PC-9 (cell line): ENCODE measurements around the gene GCK. TPM values are rescaled to one million over a fixed set of nuclear protein-coding genes. Genes with fewer than 3 reads are reported as not detected.

ENCODE experiments used
- BruUV-seq: library from RNA; stranded (reverse); fragments of 400-500 nt; replicated peaks from 2 replicates; lab custom pipeline; 2021; lab: Mats Ljungman, UMichigan
- CTCF ChIA-PET: fragments of 300-600 bp; sonication (Branson Sonifier 250); formaldehyde crosslinking; loops from one replicate; lab custom pipeline; 2022; ENCODE audit warnings: antibody characterized with exemption; lab: Charles Lee
- POLR2A ChIA-PET: fragments of 300-600 bp; sonication (Branson Sonifier 250); formaldehyde crosslinking; loops from one replicate; lab custom pipeline; 2022; ENCODE audit warnings: antibody characterized with exemption; ENCODE audit not compliant: unreplicated experiment; lab: Charles Lee
- DNase-seq, 2 experiments: peaks; one replicate each; pipeline versions ENCODE4 v3.0.0 to v3.0.0-alpha.2; 2015 to 2022; ENCODE audit warnings: mixed read lengths in 1 of 2
- H2AFZ ChIP-seq: fragments of 200-600 bp; sonication (generic); 2 replicates; pipeline ENCODE4 v1.8.1; 2017; ENCODE audit warnings: antibody characterized with exemption
- H3F3A ChIP-seq: fragments of 200-600 bp; sonication (generic); 2 replicates; pipeline ENCODE4 v1.8.1; 2017; ENCODE audit warnings: antibody characterized with exemption, mild to moderate bottlenecking, low read depth; ENCODE audit not compliant: insufficient read depth
- H3K27ac ChIP-seq: fragments of 200-600 bp; sonication (generic); 2 replicates; pipeline ENCODE4 v1.6.1; 2016; ENCODE audit warnings: mixed run types
- H3K27me3 ChIP-seq: fragments of 200-600 bp; sonication (generic); 2 replicates; pipeline ENCODE4 v1.6.1; 2016; ENCODE audit warnings: low read depth, mixed run types; ENCODE audit not compliant: insufficient read depth
- H3K36me3 ChIP-seq: fragments of 200-600 bp; sonication (generic); 2 replicates; pipeline ENCODE4 v1.6.1; 2016; ENCODE audit warnings: low read depth, mixed run types
- H3K4me1 ChIP-seq: fragments of 200-600 bp; sonication (generic); replicated peaks from 2 replicates; pipeline ENCODE4 v1.6.1; 2016; ENCODE audit warnings: mixed run types; ENCODE audit not compliant: insufficient read depth
- H3K4me2 ChIP-seq: fragments of 200-600 bp; sonication (generic); 2 replicates; pipeline ENCODE4 v1.6.1; 2017; ENCODE audit warnings: mixed run types
- H3K4me3 ChIP-seq: fragments of 200-600 bp; sonication (generic); 2 replicates; pipeline ENCODE4 v1.6.1; 2016; ENCODE audit warnings: mixed run types
- H3K79me2 ChIP-seq: fragments of 200-600 bp; sonication (generic); 2 replicates; pipeline ENCODE4 v1.6.1; 2017; ENCODE audit warnings: low read depth, mixed run types
- H3K9me2 ChIP-seq: fragments of 200-600 bp; sonication (generic); 2 replicates; pipeline ENCODE4 v1.8.1; 2017; ENCODE audit warnings: mild to moderate bottlenecking; ENCODE audit not compliant: insufficient read depth
- H3K9me3 ChIP-seq: fragments of 200-600 bp; sonication (generic); 2 replicates; pipeline ENCODE4 v1.8.1; 2016; ENCODE audit warnings: low read depth; ENCODE audit not compliant: insufficient read depth
- H4K20me1 ChIP-seq: fragments of 200-600 bp; sonication (generic); 2 replicates; pipeline ENCODE4 v1.8.1; 2017; ENCODE audit not compliant: insufficient read depth
- EZH2 ChIP-seq: fragments of 200-600 bp; sonication (generic); IDR thresholded peaks from 2 replicates; pipeline ENCODE4 v1.8.0; 2017; ENCODE audit warnings: antibody characterized with exemption, low read depth
- intact Hi-C: fragments of 100-400 bp; cut with micrococcal nuclease; formaldehyde crosslinking; loops from one replicate; pipeline ENCODE4 v1.10.0; 2022; ENCODE audit not compliant: unreplicated experiment
- total RNA-seq: library from RNA; stranded (reverse); gene quantifications from 2 replicates; pipeline ENCODE4 v1.2.3, GENCODE V29; 2021
- TF ChIP-seq, protein P1 (sequence below): fragments of 200-600 bp; sonication (generic); conservative IDR thresholded peaks from 2 replicates; pipeline ENCODE4 v1.6.1; 2017; ENCODE audit warnings: mixed run types, antibody characterized with exemption, mild to moderate bottlenecking, moderate library complexity

The GCK gene
- total RNA-seq, 1 experiment from 2014 or later, result not detected

DNA sequence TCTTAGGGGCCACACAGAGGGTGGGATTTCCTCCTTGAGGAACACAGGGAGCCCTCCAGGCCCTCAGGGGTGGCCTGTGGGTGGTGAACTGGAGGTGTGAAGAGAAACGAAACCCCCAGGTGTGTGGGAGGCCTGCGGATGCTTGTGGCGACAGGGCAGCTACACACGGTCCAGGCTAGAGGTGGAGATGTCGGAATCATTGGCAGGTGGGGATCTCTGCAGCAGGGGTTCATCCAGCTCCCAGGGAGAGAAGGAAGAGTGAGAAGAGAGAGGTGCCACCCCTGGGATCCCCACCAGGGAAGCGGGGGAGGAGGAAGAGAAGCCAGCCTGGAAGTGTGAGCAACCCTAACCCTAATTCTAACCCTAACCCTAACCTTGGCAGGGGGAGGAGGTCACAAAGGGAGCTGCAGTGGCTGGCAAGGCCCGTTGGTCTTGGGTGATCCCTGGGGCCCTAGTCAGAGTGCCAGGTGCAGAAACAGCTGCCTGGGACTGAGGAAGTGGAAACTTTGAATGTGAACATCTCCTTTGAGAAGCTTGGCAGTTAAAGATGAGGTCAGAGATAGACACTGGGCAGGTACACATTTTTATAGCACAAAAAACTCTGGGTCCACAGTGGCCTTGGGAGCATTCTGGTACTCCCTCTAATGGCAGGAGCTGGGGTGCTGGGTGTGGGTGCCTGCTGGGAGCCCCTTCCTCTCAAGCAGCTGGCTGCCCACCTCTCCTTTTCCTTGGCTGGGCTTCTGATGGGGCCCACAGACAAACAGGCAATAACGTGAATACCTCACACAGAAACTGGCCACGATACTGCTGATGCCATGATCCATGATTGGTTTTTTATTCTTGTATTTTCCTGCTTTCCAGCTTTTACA lies 91.9 kb downstream of the GCK start:
- Histone ChIP-seq H2AFZ (no peak overlapping the region), H4K20me1 (no peaks in the 10 kb centered on the region), H3K36me3 (no peaks in the 10 kb centered on the region), H3K9me2 (no peaks in the 10 kb centered on the region), H3F3A (no peaks in the 10 kb centered on the region), H3K79me2 (no peaks in the 10 kb centered on the region), H3K4me3 (no peak overlapping the region), H3K27ac (no peak overlapping the region), H3K4me2 (no peak overlapping the region), H3K9me3 (no peaks in the 10 kb centered on the region), H3K4me1 (no peaks in the 10 kb centered on the region), H3K27me3 (no peaks in the 10 kb centered on the region)
- CTCF ChIA-PET, result no interaction called here
- no peak for DNase-seq
- TF ChIP-seq, protein P1, sequence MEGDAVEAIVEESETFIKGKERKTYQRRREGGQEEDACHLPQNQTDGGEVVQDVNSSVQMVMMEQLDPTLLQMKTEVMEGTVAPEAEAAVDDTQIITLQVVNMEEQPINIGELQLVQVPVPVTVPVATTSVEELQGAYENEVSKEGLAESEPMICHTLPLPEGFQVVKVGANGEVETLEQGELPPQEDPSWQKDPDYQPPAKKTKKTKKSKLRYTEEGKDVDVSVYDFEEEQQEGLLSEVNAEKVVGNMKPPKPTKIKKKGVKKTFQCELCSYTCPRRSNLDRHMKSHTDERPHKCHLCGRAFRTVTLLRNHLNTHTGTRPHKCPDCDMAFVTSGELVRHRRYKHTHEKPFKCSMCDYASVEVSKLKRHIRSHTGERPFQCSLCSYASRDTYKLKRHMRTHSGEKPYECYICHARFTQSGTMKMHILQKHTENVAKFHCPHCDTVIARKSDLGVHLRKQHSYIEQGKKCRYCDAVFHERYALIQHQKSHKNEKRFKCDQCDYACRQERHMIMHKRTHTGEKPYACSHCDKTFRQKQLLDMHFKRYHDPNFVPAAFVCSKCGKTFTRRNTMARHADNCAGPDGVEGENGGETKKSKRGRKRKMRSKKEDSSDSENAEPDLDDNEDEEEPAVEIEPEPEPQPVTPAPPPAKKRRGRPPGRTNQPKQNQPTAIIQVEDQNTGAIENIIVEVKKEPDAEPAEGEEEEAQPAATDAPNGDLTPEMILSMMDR, result no peak
- no peak for TF ChIP-seq EZH2
- POLR2A ChIA-PET, result no interaction called here
- intact Hi-C loops, result no loop called here
- BruUV-seq, result no TSS peak

DNA sequence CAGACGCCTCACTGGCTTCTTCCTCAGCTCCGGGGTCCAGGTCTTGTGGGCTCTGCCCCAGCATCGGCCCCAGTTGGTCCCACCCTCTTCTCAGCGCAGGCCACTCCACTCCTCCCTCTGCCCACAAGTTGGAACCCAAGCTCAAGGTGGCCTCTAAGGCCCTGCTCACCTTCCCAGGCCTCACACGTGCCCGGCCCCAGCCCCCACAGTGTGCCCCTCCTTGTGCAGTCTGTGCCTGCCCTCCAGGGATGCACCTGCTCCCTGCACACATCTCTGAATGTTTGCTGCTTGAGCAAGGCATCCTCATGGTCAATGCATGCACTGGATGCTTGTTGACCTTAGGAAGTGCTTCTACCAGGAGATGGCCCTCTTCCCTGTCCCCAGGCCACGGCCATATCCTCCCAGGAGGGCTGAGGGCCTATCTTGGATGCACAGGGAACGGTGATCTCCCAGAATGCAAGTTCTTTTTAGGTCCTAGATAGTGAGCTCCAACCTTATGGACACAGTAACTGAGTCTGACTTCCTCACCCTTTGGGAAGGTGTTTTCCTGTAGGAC lies 92.8 kb downstream of the GCK start:
- Histone ChIP-seq H3K4me3 (no peak overlapping the region), H3K79me2 (no peaks in the 10 kb centered on the region), H3F3A (no peaks in the 10 kb centered on the region), H4K20me1 (no peaks in the 10 kb centered on the region), H3K27ac (no peak overlapping the region), H3K4me1 (no peaks in the 10 kb centered on the region), H3K27me3 (no peaks in the 10 kb centered on the region), H3K9me3 (no peaks in the 10 kb centered on the region), H3K4me2 (no peak overlapping the region), H2AFZ (no peak overlapping the region), H3K36me3 (no peaks in the 10 kb centered on the region), H3K9me2 (no peaks in the 10 kb centered on the region)
- no peak for DNase-seq
- TF ChIP-seq EZH2, result no peak
- TF ChIP-seq, protein P1, result no peak
- POLR2A ChIA-PET, result no interaction called here
- BruUV-seq, result no TSS peak
- intact Hi-C loops, result no loop called here
- CTCF ChIA-PET, result no interaction called here

DNA sequence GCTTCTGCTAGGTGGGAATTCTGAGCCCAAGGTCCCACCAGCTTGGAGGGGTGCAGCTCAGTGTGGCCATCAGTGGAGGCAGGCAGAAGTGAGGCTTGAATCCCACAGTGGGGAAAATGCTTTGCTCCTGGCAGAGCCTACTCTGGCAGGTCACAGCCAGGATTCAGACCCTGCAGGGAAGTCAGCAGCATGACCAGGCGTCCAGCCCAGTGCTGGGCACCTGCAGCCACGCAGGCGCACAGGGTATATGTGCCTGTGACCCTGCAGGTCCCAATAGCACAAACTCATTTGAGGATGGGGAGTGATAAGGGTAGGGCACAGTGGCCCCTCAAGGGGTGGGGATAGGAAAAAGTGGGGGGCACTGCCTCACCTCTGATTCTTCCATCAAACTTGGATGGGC lies 93.5 kb downstream of the GCK start:
- no peak overlapping the region for H3K27ac ChIP-seq
- TF ChIP-seq EZH2, result no peak
- TF ChIP-seq, protein P1, result no peak
- CTCF ChIA-PET, result no interaction called here

More for the DNA sequence above, 93.5 kb downstream of the GCK start:
- H3K4me3 ChIP-seq, result no peak overlapping the region
- intact Hi-C loops, result no loop called here
- H3K9me2 ChIP-seq, result no peaks in the 10 kb centered on the region
- no peaks in the 10 kb centered on the region for H3K4me1 ChIP-seq
- H3K79me2 ChIP-seq, result no peaks in the 10 kb centered on the region
- no peaks in the 10 kb centered on the region for H3K9me3 ChIP-seq
- H3K4me2 ChIP-seq, result no peak overlapping the region
- no peaks in the 10 kb centered on the region for H3K27me3 ChIP-seq
- no TSS peak for BruUV-seq
- DNase-seq, result no peak
- H3K36me3 ChIP-seq, result no peaks in the 10 kb centered on the region
- no peak overlapping the region for H2AFZ ChIP-seq
- H3F3A ChIP-seq, result no peaks in the 10 kb centered on the region
- POLR2A ChIA-PET, result no interaction called here
- H4K20me1 ChIP-seq, result no peaks in the 10 kb centered on the region
